ENCODE measurements around the gene CDK7. TPM values are rescaled to one million over a fixed set of nuclear protein-coding genes. Genes with fewer than 3 reads are reported as not detected.

The CDK7 gene
- total and polyA plus RNA-seq, 9 of the 15 experiments (the other 6 are each of a cell fraction or from before 2014, with no cell fraction given): 41.7 to 143 (median 65.3) TPM

DNA sequence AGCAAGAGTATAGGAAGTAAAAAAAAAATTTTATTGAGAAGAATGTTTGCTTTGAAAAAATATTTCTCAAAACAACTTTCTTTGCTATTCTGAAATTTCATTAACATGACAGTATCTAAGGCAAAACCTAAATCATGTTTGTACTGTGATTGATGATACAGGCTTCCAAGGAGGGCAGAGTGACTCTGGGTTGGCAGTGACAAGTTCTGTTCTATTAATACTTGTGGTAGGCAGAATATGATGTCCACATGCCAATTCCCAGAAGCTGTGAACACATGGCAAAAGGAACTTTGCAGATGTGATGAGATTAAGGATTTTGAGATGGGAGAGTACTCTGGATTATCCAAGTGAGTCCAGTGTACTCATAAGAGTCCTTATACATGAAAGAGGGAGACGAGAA is 81.3 kb downstream of the CDK7 start:
- no peaks in the 10 kb centered on the region for H4K20me1 ChIP-seq (replicated peaks; ENCODE audit: control insufficient read depth, insufficient read depth, low read length)
- FAIRE-seq (no peak), ATAC-seq (no peak), DNase-seq (ENCODE audit: extremely low read depth in 1 of 4, low spot score in 3 of 4) (no peak)
- H3K27ac ChIP-seq (ENCODE audit: extremely low read depth, low read depth, low read length): no peak overlapping the region
- 62% methylated on average over 1 of the region's 1 CpG for WGBS (ENCODE audit: insufficient coverage, low coverage, missing lambda C conversion rate)
- H3K27me3 ChIP-seq (ENCODE audit: control insufficient read depth in 2 of 2, insufficient read depth in 2 of 2, low read length in 2 of 2): no peaks in the 10 kb centered on the region
- H2AFZ ChIP-seq (ENCODE audit: low read depth, low read length): no peak overlapping the region
- H3K4me2 ChIP-seq (ENCODE audit: insufficient read depth, low read length): no peak overlapping the region
- CTCF ChIA-PET (ENCODE audit: low intra/inter-chr PET ratio): no interaction called here
- in situ Hi-C loops (cut with MboI) (no loop called here), intact Hi-C loops (cut with micrococcal nuclease) (no loop called here)
- no peak overlapping the region for H3K4me3 ChIP-seq
- H3K9me1 ChIP-seq (ENCODE audit: control insufficient read depth, insufficient read depth, low read length): no peaks in the 10 kb centered on the region
- H3K36me3 ChIP-seq (ENCODE audit: control insufficient read depth, insufficient read depth, low read length): peaks cover 11% of the 10 kb centered on the region; the same call in 1 of the 3 replicates
- H3K79me2 ChIP-seq (ENCODE audit: control insufficient read depth, insufficient read depth, low read length): no peaks in the 10 kb centered on the region
- no peak for TF ChIP-seq TAF1 (IDR thresholded peaks at IDR 0.05; ENCODE audit: control insufficient read depth, extremely low read depth, insufficient read depth, low read length, severe bottlenecking)
- BruUV-seq (replicated peaks): no TSS peak
- POLR2A ChIA-PET: interaction anchor here (1.1 kb wide), 1 partner anchor 11 kb away, joined by 4 read pairs; no protein-coding TSS in a partner anchor
- H3K4me1 ChIP-seq (replicated peaks in 1 of 2; ENCODE audit: control insufficient read depth in 2 of 2, insufficient read depth in 2 of 2, low read length in 2 of 2): peaks cover 9 to 13% of the 10 kb centered on the region in 2 experiments; a peak in 3 of 5 replicates
- H3K9me3 ChIP-seq (replicated peaks; ENCODE audit: control insufficient read depth, insufficient read depth, low read depth, low read length): no peaks in the 10 kb centered on the region
- no peak overlapping the region for H3K9ac ChIP-seq (ENCODE audit: insufficient read depth in 1 of 2, low read depth in 2 of 2, low read length in 2 of 2)

DNA sequence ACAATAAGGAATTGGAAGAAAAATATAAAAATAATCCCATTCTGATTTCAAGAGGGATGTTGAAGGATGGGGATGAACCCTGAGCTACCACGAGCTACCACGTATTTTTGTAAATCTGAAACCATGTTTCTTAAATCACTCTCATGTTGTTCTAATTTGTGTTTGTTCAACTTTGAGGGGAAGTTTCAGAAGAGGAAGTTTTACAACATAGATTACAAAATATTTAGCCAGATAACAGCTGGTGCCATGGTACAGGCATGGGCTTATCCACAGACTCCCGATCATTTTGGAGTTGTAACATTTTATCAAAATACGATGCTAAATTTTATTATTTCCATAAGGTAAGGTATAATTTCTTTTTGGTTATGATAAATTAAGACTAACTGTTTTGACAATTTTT is 82.7 kb downstream of the CDK7 start:
- Histone ChIP-seq H2AFZ (ENCODE audit: low read depth, low read length) (no peak overlapping the region), H3K9ac (ENCODE audit: insufficient read depth in 1 of 2, low read depth in 2 of 2, low read length in 2 of 2) (no peak overlapping the region), H3K4me2 (ENCODE audit: insufficient read depth, low read length) (no peak overlapping the region), H3K9me1 (ENCODE audit: control insufficient read depth, insufficient read depth, low read length) (no peaks in the 10 kb centered on the region), H3K27ac (ENCODE audit: extremely low read depth, low read depth, low read length) (no peak overlapping the region), H3K9me3 (replicated peaks; ENCODE audit: control insufficient read depth, insufficient read depth, low read depth, low read length) (no peaks in the 10 kb centered on the region), H3K36me3 (ENCODE audit: control insufficient read depth, insufficient read depth, low read length) (peaks cover 11% of the 10 kb centered on the region; the same call in 1 of the 3 replicates), H3K4me3 (no peak overlapping the region), H3K4me1 (replicated peaks in 1 of 2; ENCODE audit: control insufficient read depth in 2 of 2, insufficient read depth in 2 of 2, low read length in 2 of 2) (peaks cover 5 to 8% of the 10 kb centered on the region in 2 experiments; a peak in 3 of 5 replicates), H3K79me2 (ENCODE audit: control insufficient read depth, insufficient read depth, low read length) (no peaks in the 10 kb centered on the region), H4K20me1 (replicated peaks; ENCODE audit: control insufficient read depth, insufficient read depth, low read length) (no peaks in the 10 kb centered on the region), H3K27me3 (ENCODE audit: control insufficient read depth in 2 of 2, insufficient read depth in 2 of 2, low read length in 2 of 2) (no peaks in the 10 kb centered on the region)
- POLR2A ChIA-PET: no interaction called here
- in situ Hi-C loops (cut with MboI) (no loop called here), intact Hi-C loops (cut with micrococcal nuclease) (no loop called here)
- FAIRE-seq: no peak
- no TSS peak for BruUV-seq (replicated peaks)
- WGBS (ENCODE audit: insufficient coverage, low coverage, missing lambda C conversion rate): 39% methylated on average over 4 of the region's 4 CpGs
- ATAC-seq: no peak
- no peak for DNase-seq (ENCODE audit: extremely low read depth in 1 of 4, low spot score in 3 of 4)
- CTCF ChIA-PET (ENCODE audit: low intra/inter-chr PET ratio): no interaction called here
- TF ChIP-seq, protein P1, sequence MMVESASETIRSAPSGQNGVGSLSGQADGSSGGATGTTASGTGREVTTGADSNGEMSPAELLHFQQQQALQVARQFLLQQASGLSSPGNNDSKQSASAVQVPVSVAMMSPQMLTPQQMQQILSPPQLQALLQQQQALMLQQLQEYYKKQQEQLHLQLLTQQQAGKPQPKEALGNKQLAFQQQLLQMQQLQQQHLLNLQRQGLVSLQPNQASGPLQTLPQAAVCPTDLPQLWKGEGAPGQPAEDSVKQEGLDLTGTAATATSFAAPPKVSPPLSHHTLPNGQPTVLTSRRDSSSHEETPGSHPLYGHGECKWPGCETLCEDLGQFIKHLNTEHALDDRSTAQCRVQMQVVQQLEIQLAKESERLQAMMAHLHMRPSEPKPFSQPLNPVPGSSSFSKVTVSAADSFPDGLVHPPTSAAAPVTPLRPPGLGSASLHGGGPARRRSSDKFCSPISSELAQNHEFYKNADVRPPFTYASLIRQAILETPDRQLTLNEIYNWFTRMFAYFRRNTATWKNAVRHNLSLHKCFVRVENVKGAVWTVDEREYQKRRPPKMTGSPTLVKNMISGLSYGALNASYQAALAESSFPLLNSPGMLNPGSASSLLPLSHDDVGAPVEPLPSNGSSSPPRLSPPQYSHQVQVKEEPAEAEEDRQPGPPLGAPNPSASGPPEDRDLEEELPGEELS (CRISPR knock-in tag; IDR thresholded peaks at IDR 0.05; ENCODE audit: borderline replicate concordance): no peak
- no peak for TF ChIP-seq ATF7 (IDR thresholded peaks at IDR 0.05)
- TF ChIP-seq, protein P2, sequence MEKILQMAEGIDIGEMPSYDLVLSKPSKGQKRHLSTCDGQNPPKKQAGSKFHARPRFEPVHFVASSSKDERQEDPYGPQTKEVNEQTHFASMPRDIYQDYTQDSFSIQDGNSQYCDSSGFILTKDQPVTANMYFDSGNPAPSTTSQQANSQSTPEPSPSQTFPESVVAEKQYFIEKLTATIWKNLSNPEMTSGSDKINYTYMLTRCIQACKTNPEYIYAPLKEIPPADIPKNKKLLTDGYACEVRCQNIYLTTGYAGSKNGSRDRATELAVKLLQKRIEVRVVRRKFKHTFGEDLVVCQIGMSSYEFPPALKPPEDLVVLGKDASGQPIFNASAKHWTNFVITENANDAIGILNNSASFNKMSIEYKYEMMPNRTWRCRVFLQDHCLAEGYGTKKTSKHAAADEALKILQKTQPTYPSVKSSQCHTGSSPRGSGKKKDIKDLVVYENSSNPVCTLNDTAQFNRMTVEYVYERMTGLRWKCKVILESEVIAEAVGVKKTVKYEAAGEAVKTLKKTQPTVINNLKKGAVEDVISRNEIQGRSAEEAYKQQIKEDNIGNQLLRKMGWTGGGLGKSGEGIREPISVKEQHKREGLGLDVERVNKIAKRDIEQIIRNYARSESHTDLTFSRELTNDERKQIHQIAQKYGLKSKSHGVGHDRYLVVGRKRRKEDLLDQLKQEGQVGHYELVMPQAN (IDR thresholded peaks at IDR 0.05; ENCODE audit: borderline replicate concordance): no peak
- no peak for TF ChIP-seq ZNF311 (CRISPR knock-in tag; IDR thresholded peaks at IDR 0.05)
- no peak for TF ChIP-seq PHF20 (IDR thresholded peaks at IDR 0.05; ENCODE audit: partially characterized antibody)
- TF ChIP-seq FOXK2 (conservative IDR thresholded peaks at IDR 0.05 in 1 of 2, IDR thresholded peaks at IDR 0.05 in 1 of 2; ENCODE audit: low read depth in 2 of 2): no peak
- TF ChIP-seq DNMT1 (IDR thresholded peaks at IDR 0.05): no peak
- no peak for TF ChIP-seq DPF2 (IDR thresholded peaks at IDR 0.05)
- no peak for TF ChIP-seq ZNF717 (CRISPR knock-in tag; IDR thresholded peaks at IDR 0.05)
- no peak for TF ChIP-seq TBL1XR1 (IDR thresholded peaks at IDR 0.05; ENCODE audit: low read length in 2 of 2)

Data from K562 (cell line).